OCI-LY7 (cell line): ENCODE measurements around the gene FAM221B.

ENCODE experiments used
- EZH2phosphoT487 ChIP-seq: fragments of 200-600 bp; sonication (generic); IDR thresholded peaks from 2 replicates; pipeline ENCODE4 v1.6.1; 2018; ENCODE audit warnings: low read depth, borderline replicate concordance, mild to moderate bottlenecking, mixed run types, antibody characterized with exemption, low read length, moderate library complexity, mixed read lengths
- TF ChIP-seq, protein P1 (sequence below): fragments of 200-600 bp; sonication (generic); conservative IDR thresholded peaks from 2 replicates; pipeline ENCODE4 v1.5.1; 2014; ENCODE audit warnings: mild to moderate bottlenecking, antibody characterized with exemption, low read length, moderate library complexity, mixed read lengths

DNA sequence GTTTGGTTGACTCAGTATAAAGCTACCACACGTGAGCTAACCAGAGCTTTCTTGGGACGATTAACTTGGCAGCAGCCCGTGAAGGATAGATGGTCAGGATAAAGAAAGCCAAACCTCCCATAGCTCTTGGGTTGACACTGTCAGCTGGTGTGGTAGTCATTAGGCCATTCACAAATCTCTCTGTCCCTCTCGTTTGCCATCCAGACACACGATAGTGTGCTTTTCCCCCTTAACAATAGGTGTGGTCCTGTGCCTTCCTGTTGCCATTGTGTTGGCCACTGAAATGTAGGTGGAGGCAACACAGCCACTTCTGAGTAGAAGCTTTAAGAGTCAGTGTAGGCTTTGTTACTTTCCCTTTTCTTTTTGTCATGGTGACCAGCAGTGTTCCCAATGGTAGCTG lies 29.9 kb upstream of the FAM221B start:
- TF ChIP-seq, protein P1, sequence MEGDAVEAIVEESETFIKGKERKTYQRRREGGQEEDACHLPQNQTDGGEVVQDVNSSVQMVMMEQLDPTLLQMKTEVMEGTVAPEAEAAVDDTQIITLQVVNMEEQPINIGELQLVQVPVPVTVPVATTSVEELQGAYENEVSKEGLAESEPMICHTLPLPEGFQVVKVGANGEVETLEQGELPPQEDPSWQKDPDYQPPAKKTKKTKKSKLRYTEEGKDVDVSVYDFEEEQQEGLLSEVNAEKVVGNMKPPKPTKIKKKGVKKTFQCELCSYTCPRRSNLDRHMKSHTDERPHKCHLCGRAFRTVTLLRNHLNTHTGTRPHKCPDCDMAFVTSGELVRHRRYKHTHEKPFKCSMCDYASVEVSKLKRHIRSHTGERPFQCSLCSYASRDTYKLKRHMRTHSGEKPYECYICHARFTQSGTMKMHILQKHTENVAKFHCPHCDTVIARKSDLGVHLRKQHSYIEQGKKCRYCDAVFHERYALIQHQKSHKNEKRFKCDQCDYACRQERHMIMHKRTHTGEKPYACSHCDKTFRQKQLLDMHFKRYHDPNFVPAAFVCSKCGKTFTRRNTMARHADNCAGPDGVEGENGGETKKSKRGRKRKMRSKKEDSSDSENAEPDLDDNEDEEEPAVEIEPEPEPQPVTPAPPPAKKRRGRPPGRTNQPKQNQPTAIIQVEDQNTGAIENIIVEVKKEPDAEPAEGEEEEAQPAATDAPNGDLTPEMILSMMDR = no peak
- no peak for TF ChIP-seq EZH2phosphoT487
